SK-N-SH (cell line): Measurements from ENCODE around the gene NLRP14. TPM values are rescaled to one million over a fixed set of nuclear protein-coding genes. Genes with fewer than 3 reads are reported as not detected.

Experiments used
- CTCF ChIA-PET: fragments of 300-600, 350-600 bp; formaldehyde crosslinking; extraction: SDS; loops from one replicate; lab custom pipeline; 2021; lab: Yijun Ruan, JAX
- POLR2A ChIA-PET: fragments of 350-600 bp; sonication (Branson Sonifier 250); formaldehyde crosslinking; extraction: SDS; loops from one replicate; lab custom pipeline; 2020; ENCODE audit warnings: antibody characterized with exemption, inconsistent platforms; lab: Yijun Ruan, JAX
- DNase-seq: peaks from one replicate; pipeline ENCODE4 v3.0.0; 2012
- H2AFZ ChIP-seq: fragments of 200-600 bp; sonication (generic); 2 replicates; pipeline ENCODE4 v1.8.1; 2016; ENCODE audit warnings: antibody characterized with exemption, mild to moderate bottlenecking, low read depth
- H3F3A ChIP-seq: fragments of 200-600 bp; sonication (generic); replicated peaks from 2 replicates; pipeline ENCODE3; 2016; ENCODE audit warnings: antibody characterized with exemption, mild to moderate bottlenecking; ENCODE audit not compliant: insufficient read depth
- H3K27ac ChIP-seq, 2 experiments: fragments of 200-500 bp in 1 of 2; fragments of 200-600 bp in 1 of 2; sonication (Bioruptor generic) in 1 of 2; sonication (generic), shearing (Covaris generic) in 1 of 2; 2 replicates each; pipeline versions ENCODE4 v1.5.1 to v1.6.1; 2014 to 2016; ENCODE audit warnings: low read depth in 2 of 2, inconsistent platforms in 1 of 2, low read length in 1 of 2, mild to moderate bottlenecking in 1 of 2, mixed read lengths in 1 of 2
- H3K27me3 ChIP-seq: fragments of 200-600 bp; sonication (generic), shearing (Covaris generic); 2 replicates; pipeline ENCODE4 v1.6.1; 2016; ENCODE audit warnings: mixed run types; ENCODE audit not compliant: insufficient read depth
- H3K36me3 ChIP-seq, 2 experiments: fragments of 200-500 bp in 1 of 2; fragments of 200-600 bp in 1 of 2; sonication (Bioruptor generic) in 1 of 2; sonication (generic) in 1 of 2; replicated peaks in 1 of 2; 2 replicates each; pipeline versions ENCODE3 to v1.5.1; 2014 to 2016; ENCODE audit warnings: low read length in 1 of 2, mild to moderate bottlenecking in 1 of 2; ENCODE audit not compliant: insufficient read depth in 2 of 2, control insufficient read depth in 1 of 2
- H3K4me1 ChIP-seq, 2 experiments: fragments of 200-500 bp in 1 of 2; fragments of 200-600 bp in 1 of 2; sonication (Bioruptor generic) in 1 of 2; sonication (generic), shearing (Covaris generic) in 1 of 2; 2 replicates each; pipeline versions ENCODE4 v1.5.1 to v1.6.1; 2014 to 2016; ENCODE audit warnings: low read depth in 1 of 2, low read length in 1 of 2, mixed run types in 1 of 2; ENCODE audit not compliant: insufficient read depth in 2 of 2, control insufficient read depth in 1 of 2
- H3K4me2 ChIP-seq: fragments of 200-600 bp; sonication (generic), shearing (Covaris generic); 2 replicates; pipeline ENCODE4 v1.6.1; 2017; ENCODE audit warnings: mixed run types
- H3K4me3 ChIP-seq, 2 experiments: fragments of 200-500 bp in 1 of 2; fragments of 200-600 bp in 1 of 2; sonication (Bioruptor generic) in 1 of 2; sonication (generic), shearing (Covaris generic) in 1 of 2; 2 replicates each; pipeline versions ENCODE4 v1.5.1 to v1.8.1; 2014 to 2016; ENCODE audit warnings: low read depth in 2 of 2, inconsistent platforms in 1 of 2, low read length in 1 of 2, mild to moderate bottlenecking in 1 of 2, mixed read lengths in 1 of 2, moderate library complexity in 1 of 2
- H3K79me2 ChIP-seq: fragments of 200-600 bp; sonication (generic); 2 replicates; pipeline ENCODE4 v1.8.1; 2017; ENCODE audit warnings: mild to moderate bottlenecking; ENCODE audit not compliant: insufficient read depth
- H3K9ac ChIP-seq: fragments of 200-600 bp; sonication (generic); 2 replicates; pipeline ENCODE4 v1.6.1; 2017; ENCODE audit warnings: mixed run types
- H3K9me2 ChIP-seq: fragments of 200-600 bp; sonication (generic); 2 replicates; pipeline ENCODE4 v1.6.1; 2017; ENCODE audit warnings: mixed run types
- H3K9me3 ChIP-seq: fragments of 200-600 bp; sonication (generic); 2 replicates; pipeline ENCODE4 v1.6.1; 2017; ENCODE audit warnings: mixed run types, mild to moderate bottlenecking, moderate library complexity
- H4K20me1 ChIP-seq: fragments of 200-600 bp; sonication (generic); 2 replicates; pipeline ENCODE4 v1.6.1; 2017; ENCODE audit warnings: mild to moderate bottlenecking, mixed run types; ENCODE audit not compliant: insufficient read depth
- CHD2 ChIP-seq: fragments of 150-350 bp; IDR thresholded peaks from 2 replicates; pipeline ENCODE4 v1.6.1; 2018; ENCODE audit warnings: low read length; ENCODE audit not compliant: partially characterized antibody
- EZH2phosphoT487 ChIP-seq: fragments of 200-600 bp; sonication (generic); IDR thresholded peaks from 2 replicates; pipeline ENCODE4 v1.6.1; 2017; ENCODE audit warnings: low read depth, mixed run types, mild to moderate bottlenecking, antibody characterized with exemption, moderate library complexity, borderline replicate concordance
- FOSL2 ChIP-seq: IDR thresholded peaks from 2 replicates; pipeline ENCODE4 v1.4.0; 2012; ENCODE audit warnings: low read depth, mild to moderate bottlenecking, moderate library complexity, borderline replicate concordance
- FOXM1 ChIP-seq: IDR thresholded peaks from 2 replicates; pipeline ENCODE4 v1.4.0; 2012; ENCODE audit warnings: low read depth, mild to moderate bottlenecking
- GABPA ChIP-seq: IDR thresholded peaks from 2 replicates; pipeline ENCODE4 v1.4.0; 2012; ENCODE audit warnings: low read depth, mild to moderate bottlenecking
- JUND ChIP-seq: IDR thresholded peaks from 2 replicates; pipeline ENCODE4 v1.4.0; 2012
- NRF1 ChIP-seq: IDR thresholded peaks from 2 replicates; pipeline ENCODE4 v1.6.1; 2012; ENCODE audit warnings: low read depth, mild to moderate bottlenecking, low read length
- RAD21 ChIP-seq: IDR thresholded peaks from 2 replicates; pipeline ENCODE4 v1.6.1; 2012; ENCODE audit warnings: mild to moderate bottlenecking, low read length
- RCOR1 ChIP-seq: fragments of 150-350 bp; IDR thresholded peaks from 2 replicates; pipeline ENCODE4 v1.6.1; 2017; ENCODE audit warnings: antibody characterized with exemption, low read length
- RFX5 ChIP-seq: IDR thresholded peaks from 2 replicates; pipeline ENCODE4 v1.6.1; 2012; ENCODE audit warnings: mild to moderate bottlenecking, improper control_type of control experiment, low read length
- SMC3 ChIP-seq: IDR thresholded peaks from 2 replicates; pipeline ENCODE4 v1.6.1; 2012; ENCODE audit warnings: low read depth, low read length, improper control_type of control experiment
- TCF12 ChIP-seq: IDR thresholded peaks from 2 replicates; pipeline ENCODE4 v1.4.0; 2012
- YY1 ChIP-seq: IDR thresholded peaks from 2 replicates; pipeline ENCODE4 v1.4.0; 2012; ENCODE audit warnings: low read depth, mild to moderate bottlenecking
- WGBS: methylation state at CpG from one replicate; pipeline ENCODE4 v1.1.6; 2017; ENCODE audit warnings: low lambda C conversion rate; 5-methylcytosine and 5-hydroxymethylcytosine counted together
- polyA plus RNA-seq, 3 experiments: library from polyadenylated mRNA; depleted of rRNA; stranded (reverse); fragments of >200 nt; gene quantifications; 2 replicates each; pipeline ENCODE4 v1.2.3, GENCODE V29; 2012
- TF ChIP-seq, protein P1 (sequence below): IDR thresholded peaks from 2 replicates; pipeline ENCODE4 v1.6.1; 2012; ENCODE audit warnings: mild to moderate bottlenecking, low read depth, low read length, moderate library complexity
- TF ChIP-seq, protein P2 (sequence below): fragments of 150-350 bp; IDR thresholded peaks from 2 replicates; pipeline ENCODE4 v1.6.1; 2016; ENCODE audit warnings: mild to moderate bottlenecking, low read depth, low read length
- TF ChIP-seq, protein P3 (sequence below): IDR thresholded peaks from 2 replicates; pipeline ENCODE4 v1.4.0; 2012; ENCODE audit warnings: low read depth
- TF ChIP-seq, protein P4 (sequence below): fragments of 200-600 bp; sonication (generic); IDR thresholded peaks from 2 replicates; pipeline ENCODE4 v1.6.1; 2017; ENCODE audit warnings: antibody characterized with exemption, mild to moderate bottlenecking, moderate library complexity

Gene NLRP14
- polyA plus RNA-seq, 1 of the 3 experiments (the other 2 are of a cell fraction), result not detected

DNA sequence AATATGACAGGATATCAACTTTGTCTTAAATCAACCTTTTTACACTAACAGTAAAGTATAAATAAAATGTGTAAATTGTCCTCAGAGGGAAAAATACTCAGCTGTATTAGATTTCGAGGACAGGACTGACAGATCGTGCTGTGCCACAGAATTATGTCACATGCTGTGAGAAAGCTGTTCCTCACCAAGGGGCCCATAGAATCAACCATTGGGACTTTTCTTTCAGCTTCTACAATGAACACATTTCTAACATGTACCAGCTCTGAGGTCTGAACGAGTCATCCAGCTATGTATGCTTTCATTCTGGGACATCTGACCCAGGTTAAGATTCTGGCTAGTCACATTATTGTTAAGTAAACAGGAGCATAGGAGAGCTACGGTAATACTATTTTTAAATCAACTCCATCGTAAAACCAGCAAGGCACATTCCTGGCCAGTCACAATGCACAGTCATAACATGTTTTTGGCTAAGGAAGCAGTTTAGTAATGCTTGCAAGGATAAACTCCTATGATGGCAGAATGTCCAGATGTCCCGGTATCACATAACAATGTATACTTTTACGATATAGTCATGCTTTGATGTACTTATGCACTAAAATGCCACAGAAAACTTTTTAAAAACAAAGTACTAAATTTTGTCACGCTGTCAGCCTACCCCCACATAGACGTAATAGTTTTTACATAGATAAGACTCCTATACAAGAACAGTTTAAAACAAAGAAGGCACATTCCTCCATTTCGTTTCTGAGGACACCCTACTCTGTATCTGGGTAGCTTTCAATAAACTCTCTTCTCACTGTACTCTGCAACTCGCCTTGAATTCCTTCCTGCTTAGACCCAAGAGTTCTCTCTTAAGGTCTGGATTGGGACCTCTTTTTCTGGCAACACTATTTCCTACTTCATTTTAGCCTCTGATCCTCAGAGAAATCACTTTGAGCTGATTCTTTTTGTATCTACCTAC is 27.5 kb upstream of the NLRP14 start:
- CTCF ChIA-PET, result interaction anchor here (0.8 to 1.8 kb wide), 2 partner anchors 14 to 408 kb away, joined by 3 to 4 read pairs; no protein-coding TSS in a partner anchor
- no peak overlapping the region for H3K9ac ChIP-seq

DNA sequence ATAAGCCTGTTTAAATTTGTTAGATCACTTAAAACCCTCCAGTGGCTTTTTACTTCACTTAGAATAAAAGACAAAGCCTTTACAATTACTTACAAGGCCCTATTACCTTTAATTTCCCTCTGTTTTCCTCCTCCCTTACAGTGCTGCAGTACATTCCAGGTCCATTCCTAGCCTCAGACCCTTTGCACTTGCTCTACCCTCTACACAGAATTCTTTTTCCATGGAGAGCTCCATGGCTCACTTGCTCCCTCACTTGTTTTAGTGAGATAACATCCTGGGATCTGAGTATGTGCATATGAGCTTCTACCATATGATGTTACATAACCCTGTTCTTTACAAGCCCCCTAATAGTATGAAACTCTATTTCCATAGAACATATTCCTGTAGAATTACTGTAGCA is 24.6 kb upstream of the NLRP14 start:
- H3K4me2 ChIP-seq, result no peak overlapping the region
- H2AFZ ChIP-seq, result no peak overlapping the region
- H3F3A ChIP-seq, result no peaks in the 10 kb centered on the region
- H3K9me2 ChIP-seq, result 0 out of 2 replicates have a peak, but pooled peaks cover 5% of the 10 kb centered on the region
- H3K27me3 ChIP-seq, result no peaks in the 10 kb centered on the region
- no peaks in the 10 kb centered on the region for H3K4me1 ChIP-seq
- no peaks in the 10 kb centered on the region for H3K79me2 ChIP-seq
- no peak overlapping the region for H3K4me3 ChIP-seq
- H3K27ac ChIP-seq, result no peak overlapping the region
- ChIA-PET POLR2A (no interaction called here), CTCF (no interaction called here)
- no peaks in the 10 kb centered on the region for H4K20me1 ChIP-seq
- no peak overlapping the region for H3K9ac ChIP-seq
- no peak for DNase-seq
- no peaks in the 10 kb centered on the region for H3K9me3 ChIP-seq
- peaks cover 5% of the 10 kb centered on the region in 2 experiments for H3K36me3 ChIP-seq
- TF ChIP-seq GABPA, result no peak
- no peak for TF ChIP-seq SMC3
- TF ChIP-seq, protein P1, sequence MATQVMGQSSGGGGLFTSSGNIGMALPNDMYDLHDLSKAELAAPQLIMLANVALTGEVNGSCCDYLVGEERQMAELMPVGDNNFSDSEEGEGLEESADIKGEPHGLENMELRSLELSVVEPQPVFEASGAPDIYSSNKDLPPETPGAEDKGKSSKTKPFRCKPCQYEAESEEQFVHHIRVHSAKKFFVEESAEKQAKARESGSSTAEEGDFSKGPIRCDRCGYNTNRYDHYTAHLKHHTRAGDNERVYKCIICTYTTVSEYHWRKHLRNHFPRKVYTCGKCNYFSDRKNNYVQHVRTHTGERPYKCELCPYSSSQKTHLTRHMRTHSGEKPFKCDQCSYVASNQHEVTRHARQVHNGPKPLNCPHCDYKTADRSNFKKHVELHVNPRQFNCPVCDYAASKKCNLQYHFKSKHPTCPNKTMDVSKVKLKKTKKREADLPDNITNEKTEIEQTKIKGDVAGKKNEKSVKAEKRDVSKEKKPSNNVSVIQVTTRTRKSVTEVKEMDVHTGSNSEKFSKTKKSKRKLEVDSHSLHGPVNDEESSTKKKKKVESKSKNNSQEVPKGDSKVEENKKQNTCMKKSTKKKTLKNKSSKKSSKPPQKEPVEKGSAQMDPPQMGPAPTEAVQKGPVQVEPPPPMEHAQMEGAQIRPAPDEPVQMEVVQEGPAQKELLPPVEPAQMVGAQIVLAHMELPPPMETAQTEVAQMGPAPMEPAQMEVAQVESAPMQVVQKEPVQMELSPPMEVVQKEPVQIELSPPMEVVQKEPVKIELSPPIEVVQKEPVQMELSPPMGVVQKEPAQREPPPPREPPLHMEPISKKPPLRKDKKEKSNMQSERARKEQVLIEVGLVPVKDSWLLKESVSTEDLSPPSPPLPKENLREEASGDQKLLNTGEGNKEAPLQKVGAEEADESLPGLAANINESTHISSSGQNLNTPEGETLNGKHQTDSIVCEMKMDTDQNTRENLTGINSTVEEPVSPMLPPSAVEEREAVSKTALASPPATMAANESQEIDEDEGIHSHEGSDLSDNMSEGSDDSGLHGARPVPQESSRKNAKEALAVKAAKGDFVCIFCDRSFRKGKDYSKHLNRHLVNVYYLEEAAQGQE, result no peak
- TF ChIP-seq RAD21, result no peak
- TF ChIP-seq, protein P2, sequence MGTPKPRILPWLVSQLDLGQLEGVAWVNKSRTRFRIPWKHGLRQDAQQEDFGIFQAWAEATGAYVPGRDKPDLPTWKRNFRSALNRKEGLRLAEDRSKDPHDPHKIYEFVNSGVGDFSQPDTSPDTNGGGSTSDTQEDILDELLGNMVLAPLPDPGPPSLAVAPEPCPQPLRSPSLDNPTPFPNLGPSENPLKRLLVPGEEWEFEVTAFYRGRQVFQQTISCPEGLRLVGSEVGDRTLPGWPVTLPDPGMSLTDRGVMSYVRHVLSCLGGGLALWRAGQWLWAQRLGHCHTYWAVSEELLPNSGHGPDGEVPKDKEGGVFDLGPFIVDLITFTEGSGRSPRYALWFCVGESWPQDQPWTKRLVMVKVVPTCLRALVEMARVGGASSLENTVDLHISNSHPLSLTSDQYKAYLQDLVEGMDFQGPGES, result no peak
- TF ChIP-seq, protein P3, sequence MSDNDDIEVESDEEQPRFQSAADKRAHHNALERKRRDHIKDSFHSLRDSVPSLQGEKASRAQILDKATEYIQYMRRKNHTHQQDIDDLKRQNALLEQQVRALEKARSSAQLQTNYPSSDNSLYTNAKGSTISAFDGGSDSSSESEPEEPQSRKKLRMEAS, result no peak
- TF ChIP-seq, protein P4, sequence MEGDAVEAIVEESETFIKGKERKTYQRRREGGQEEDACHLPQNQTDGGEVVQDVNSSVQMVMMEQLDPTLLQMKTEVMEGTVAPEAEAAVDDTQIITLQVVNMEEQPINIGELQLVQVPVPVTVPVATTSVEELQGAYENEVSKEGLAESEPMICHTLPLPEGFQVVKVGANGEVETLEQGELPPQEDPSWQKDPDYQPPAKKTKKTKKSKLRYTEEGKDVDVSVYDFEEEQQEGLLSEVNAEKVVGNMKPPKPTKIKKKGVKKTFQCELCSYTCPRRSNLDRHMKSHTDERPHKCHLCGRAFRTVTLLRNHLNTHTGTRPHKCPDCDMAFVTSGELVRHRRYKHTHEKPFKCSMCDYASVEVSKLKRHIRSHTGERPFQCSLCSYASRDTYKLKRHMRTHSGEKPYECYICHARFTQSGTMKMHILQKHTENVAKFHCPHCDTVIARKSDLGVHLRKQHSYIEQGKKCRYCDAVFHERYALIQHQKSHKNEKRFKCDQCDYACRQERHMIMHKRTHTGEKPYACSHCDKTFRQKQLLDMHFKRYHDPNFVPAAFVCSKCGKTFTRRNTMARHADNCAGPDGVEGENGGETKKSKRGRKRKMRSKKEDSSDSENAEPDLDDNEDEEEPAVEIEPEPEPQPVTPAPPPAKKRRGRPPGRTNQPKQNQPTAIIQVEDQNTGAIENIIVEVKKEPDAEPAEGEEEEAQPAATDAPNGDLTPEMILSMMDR, result no peak
- no peak for TF ChIP-seq EZH2phosphoT487
- no peak for TF ChIP-seq JUND
- no peak for TF ChIP-seq RFX5
- TF ChIP-seq CHD2, result no peak
- TF ChIP-seq FOXM1, result no peak
- no peak for TF ChIP-seq YY1
- TF ChIP-seq NRF1, result no peak
- no peak for TF ChIP-seq RCOR1

More for the DNA sequence above, 27.5 kb upstream of the NLRP14 start:
- 23% methylated on average over 11 of the region's 11 CpGs for WGBS
- Histone ChIP-seq H3K9me2 (0 out of 2 replicates have a peak, but pooled peaks cover 5% of the 10 kb centered on the region), H3K27me3 (no peaks in the 10 kb centered on the region), H3K4me2 (0 out of 2 replicates have a peak overlapping the region, but pooled peaks have one; percentile 21), H3F3A (no peaks in the 10 kb centered on the region), H3K9me3 (no peaks in the 10 kb centered on the region), H3K36me3 (no peaks in the 10 kb centered on the region), H3K79me2 (no peaks in the 10 kb centered on the region), H4K20me1 (no peaks in the 10 kb centered on the region), H3K27ac (no peak overlapping the region), H2AFZ (no peak overlapping the region), H3K4me3 (no peak overlapping the region), H3K4me1 (no peaks in the 10 kb centered on the region)
- no peak for DNase-seq
- POLR2A ChIA-PET, result no interaction called here
- TF ChIP-seq FOSL2, result 0 out of 2 replicates have a peak, but pooled peaks have one; percentile 18
- TF ChIP-seq TCF12, result peak; percentile 39; the same call in 1 of the 2 replicates
- TF ChIP-seq, protein P3, result no peak
